GM21423 (cell line): ENCODE measurements around the gene FXN.
"Not testable (repeated sequence)": the region's sequence is repeated elsewhere in the genome, so short reads cannot be mapped to it uniquely, and the experiment has no call there.

Source experiments
- ATAC-seq: cut with Tn5 transposase; IDR thresholded peaks from one replicate; pipeline ENCODE4 v1.9.1; 2021; ENCODE audit warnings: mild to moderate bottlenecking, moderate library complexity; ENCODE audit not compliant: unreplicated experiment

FXN gene

DNA sequence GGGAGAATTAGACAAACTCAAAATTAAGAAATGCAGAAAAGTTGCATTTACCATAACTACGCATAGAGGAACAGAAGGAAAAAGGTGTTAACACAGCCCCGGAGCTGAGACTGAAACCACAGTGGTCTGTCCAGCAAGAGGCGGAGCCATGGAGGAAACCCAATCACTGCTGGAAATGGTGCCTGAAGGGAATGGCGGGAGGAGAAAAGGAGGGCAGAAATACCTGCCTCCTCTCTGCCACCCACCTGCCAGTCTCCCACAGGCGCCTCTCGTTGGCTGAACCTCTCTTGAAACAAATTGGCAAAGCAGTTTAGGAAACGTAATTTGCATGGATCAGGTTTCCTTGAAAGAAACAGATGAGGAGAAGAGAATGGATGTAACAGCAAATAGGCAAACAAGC lies 11.9 kb upstream of the FXN start:
- no peak for ATAC-seq

DNA sequence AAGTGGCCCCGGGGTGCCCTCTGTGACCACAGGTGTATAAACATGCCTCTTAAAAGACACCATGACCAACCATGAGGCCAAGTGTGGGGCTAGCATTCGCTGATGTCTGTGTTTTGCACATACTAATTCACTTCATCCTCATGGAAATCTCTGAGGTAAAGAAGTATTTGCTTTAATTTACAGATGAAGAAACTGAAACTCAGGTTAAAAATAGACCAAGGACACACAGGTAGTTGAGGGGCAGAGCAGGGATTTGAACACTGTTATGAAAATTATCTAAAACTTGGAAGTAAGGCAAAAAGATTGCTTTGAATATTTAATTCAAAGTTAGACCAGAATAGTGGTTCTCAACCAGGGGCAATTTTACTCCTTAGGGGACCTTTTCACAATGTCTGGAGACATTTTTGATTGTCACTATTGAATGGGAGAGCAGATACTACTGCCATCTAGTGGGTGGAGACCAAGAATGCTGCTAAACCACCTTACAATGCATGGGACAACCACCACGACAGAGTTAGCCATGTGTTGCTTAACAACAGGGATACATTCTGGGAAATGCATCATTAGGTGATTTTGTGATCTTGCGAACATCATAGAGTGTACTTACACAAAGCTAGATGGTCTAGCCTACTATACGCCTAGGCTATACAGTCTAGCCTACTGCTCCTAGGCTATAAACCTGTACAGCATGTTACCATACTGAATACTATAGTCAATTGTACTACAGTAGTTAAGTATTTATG lies 8.0 kb upstream of the FXN start:
- peak; percentile 72 for ATAC-seq

DNA sequence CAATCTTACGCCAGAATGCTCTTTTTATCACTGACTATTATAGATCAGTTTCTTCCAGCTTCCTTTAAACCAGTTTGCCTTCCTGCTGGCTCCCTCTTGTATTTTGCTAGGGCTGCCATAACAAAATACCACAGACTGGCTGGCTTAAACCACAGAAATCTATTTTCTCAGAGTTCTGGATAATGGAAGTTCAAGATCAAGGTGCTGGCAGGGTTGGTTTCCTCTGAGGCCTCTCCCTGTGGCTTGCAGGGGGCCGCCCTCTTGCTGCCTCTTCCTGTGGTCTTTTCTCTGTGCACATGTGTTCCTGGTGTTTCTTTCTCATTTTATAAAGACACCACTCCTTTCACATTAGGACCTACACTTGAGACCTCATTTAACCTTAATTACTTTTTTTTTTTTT lies 6.8 kb upstream of the FXN start:
- ATAC-seq = no peak

DNA sequence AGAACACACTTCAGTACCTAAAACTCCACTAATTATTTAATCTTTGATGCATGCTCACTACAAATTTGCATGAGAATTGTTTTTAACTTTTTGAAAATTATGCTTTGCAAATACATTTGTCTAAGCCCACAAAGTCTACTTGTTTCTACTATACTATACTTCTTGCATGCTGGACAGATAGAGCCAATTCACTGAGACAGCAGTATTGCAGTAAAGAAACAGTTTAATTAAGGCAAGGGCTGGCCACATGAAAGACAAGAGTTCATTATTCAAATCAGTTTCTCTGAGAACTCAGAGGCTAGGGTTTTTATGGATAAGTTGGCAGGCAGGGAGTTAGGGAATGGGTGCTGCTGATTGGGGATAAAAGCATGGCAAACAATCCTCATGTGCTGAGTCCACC lies 6.0 kb upstream of the FXN start:
- ATAC-seq = no peak

DNA sequence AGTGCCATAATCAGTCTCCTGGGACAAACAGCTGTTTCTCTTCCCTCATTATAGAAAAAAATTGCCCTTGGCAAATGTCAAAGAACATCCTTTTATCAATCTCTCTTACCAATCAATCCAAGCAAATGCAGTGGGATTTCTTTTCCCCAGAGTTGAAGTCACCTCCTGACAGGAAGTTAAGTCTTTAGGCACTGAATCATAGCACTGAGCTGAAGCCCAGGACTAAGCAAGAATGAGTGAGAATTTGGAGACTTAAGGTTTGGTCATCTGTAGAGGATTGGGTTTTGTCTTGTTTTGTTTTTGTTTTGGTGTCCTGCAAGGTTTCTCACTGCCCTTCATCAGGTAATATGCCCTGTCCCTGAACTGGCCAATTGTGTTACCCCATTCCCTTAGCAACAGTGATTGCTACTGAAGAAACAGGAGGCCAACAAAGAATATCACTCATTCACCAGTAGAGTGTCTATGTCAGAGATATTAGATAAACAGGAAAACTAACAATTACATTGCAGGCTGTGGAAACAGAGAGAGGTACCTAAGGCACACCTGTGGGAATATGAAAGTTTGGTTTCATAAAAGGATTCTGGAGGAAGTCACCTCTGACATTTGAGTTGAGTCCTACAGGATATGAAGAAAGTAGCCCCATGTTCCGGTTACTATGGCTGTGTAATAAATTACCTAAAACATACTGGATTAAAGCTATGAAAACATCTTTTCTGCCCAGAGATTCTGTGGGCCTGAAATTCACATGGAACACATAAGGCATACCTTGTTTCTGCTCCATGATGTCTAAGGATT lies 4.5 kb upstream of the FXN start:
- no peak for ATAC-seq

DNA sequence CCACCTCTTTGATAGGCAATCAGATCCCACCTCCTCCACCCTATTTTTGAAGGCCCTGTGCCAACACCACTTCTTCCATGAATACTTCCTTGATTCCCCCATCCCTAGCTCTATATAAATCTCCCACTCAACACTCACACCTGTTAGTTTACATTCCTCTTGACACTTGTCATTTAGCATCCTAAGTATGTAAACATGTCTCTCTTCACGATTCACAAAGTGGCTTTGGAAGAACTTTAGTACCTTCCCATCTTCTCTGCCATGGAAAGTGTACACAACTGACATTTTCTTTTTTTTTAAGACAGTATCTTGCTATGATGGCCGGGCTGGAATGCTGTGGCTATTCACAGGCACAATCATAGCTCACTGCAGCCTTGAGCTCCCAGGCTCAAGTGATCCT lies 1.5 kb upstream of the FXN start:
- no peak for ATAC-seq

DNA sequence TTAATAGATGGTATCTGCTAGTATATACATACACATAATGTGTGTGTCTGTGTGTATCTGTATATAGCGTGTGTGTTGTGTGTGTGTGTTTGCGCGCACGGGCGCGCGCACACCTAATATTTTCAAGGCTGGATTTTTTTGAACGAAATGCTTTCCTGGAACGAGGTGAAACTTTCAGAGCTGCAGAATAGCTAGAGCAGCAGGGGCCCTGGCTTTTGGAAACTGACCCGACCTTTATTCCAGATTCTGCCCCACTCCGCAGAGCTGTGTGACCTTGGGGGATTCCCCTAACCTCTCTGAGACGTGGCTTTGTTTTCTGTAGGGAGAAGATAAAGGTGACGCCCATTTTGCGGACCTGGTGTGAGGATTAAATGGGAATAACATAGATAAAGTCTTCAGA lies 757 bp downstream of the FXN start:
- peak; percentile 18 for ATAC-seq

DNA sequence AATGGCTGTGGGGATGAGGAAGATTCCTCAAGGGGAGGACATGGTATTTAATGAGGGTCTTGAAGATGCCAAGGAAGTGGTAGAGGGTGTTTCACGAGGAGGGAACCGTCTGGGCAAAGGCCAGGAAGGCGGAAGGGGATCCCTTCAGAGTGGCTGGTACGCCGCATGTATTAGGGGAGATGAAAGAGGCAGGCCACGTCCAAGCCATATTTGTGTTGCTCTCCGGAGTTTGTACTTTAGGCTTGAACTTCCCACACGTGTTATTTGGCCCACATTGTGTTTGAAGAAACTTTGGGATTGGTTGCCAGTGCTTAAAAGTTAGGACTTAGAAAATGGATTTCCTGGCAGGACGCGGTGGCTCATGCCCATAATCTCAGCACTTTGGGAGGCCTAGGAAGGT lies 1.2 kb downstream of the FXN start:
- ATAC-seq = no peak

DNA sequence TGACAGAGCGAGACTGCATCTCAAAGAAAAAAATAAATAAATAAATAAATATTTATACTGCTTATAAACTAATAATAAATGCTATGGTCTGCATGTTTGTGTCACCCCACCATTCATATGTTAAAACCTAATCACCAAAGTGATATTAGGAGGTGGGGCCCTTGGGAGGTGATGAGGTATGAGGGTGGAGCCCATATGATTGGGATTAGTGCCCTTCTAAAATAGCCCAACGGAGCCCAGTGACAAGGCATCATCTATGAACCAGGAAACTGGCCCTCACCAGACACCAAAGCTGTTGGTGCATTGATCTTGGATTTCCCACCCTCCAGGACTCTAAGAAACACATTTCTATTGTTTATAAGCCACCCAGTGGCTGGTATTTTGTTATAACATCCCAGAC lies 5.1 kb downstream of the FXN start:
- no peak for ATAC-seq

DNA sequence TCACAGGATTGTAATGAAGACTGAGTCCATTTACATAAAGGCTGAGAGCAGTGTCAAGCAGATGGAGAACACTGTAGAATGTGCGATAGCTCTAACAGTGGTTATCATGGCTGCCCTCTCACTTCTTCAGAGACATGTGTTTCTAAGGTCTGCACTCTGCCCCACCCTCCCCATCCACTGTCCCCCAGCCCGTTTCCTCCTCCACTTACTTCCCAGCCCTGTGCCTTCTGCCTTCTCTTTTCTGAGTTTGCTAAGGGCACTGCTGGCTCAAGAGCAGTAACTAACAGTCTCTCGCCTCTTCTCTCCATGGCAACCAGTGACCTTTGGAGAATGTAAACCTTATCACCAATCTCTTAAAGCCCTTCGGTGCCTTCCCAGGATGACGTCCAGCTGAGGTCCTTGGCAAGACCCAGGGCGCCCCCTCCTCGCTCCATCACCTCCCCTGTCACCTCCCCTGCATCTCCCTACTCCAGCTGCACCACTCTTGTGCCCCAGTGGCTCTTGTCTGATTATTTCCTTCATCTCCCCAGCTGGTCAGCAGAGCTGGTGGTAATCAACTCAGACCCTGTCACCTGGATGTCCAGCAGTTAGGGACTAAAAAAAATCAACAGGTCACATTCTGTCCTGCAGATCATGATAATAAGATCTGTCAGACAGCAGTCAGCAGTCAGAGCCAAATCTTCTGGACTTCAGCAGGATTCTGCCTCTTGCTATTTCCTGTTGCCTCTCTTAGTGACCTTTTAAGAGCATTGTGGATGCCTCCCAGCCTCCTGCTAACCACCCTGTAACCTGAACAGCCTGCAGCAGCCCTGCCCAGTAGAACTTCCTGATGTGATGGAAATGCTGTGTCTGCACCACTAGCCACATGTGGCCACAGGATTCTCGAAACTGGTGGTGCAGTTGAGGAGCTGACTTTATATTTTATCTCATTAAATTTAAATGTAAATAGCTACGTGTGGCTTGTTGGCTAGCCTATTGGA lies 9.0 kb downstream of the FXN start:
- no peak for ATAC-seq

DNA sequence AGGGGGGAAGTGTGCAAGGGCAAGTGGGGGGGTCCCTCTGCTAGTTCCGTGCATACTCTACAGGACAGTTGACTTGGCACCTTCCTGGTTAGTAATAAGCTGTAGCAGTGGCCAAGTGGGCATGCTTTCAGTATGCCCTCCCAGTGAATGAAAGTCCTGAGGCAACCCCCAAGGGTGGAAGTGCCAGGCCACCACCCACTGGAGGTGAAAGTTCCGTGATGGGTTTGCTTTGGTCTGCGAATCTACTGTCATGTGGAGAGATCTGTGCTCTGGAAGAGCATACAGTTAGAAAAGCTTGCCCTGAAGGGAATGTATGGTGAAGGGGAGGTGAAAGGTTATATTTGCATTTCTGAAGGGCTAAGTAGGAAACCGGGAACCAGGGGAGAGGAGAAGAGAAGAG lies 10.3 kb downstream of the FXN start:
- ATAC-seq = no peak

DNA sequence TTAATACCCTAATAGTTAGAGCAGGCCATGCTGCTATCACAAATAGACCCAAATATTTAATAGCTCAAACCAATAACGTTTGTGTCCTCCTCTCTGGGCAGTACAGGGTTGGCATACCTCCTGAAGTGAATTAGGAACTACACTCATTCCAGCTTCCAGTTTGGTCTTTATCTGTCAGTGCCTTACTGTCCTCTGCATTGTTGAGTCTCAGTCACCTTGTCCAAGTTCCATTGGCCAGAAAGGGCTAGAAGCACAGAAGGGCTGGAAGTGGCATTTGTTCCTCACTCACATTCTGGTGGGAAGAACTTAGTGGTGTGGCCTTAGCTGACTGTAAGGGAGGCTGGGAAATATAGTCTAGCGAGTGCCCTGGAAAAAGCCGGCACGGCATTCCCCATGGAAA lies 11.2 kb downstream of the FXN start:
- no peak for ATAC-seq

DNA sequence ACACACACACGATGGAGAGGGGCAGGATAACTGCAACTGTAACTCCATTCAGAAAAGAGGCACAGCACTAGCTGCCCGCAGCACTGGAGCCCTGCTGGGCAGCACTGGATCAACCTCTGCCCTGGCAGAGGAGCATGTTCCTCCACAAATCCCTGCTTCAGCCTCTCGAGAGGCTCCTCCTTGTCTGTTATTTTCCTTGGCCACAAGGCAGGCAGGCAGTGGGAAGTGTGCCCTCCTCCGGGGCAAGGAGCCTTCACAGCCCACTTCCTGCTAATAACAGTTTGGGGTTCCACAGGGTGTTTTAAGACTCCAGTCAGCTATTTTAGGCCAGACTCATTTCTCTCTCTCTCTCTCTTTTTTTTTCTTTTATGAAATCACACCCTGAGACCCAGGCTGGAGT lies 11.8 kb downstream of the FXN start:
- no peak for ATAC-seq

DNA sequence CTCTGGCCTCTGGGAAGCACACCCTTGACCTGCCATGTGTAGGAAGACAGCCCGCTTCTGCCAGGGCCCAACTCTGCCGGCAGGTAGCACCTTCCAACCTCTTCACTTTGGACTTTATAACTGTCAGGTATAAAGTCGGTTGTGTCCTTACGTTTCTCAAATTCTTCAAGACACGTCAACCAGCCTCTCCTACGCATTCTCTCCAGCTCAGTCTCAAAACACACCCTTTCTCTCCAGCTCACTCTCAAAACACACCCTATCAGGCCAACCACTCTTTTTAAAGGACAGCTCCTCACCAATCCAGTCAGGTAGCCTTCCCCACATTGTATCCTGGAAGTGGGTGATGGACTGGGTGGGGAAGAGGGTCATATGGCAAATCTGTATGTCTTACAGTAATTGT lies 13.5 kb downstream of the FXN start:
- ATAC-seq = no peak

DNA sequence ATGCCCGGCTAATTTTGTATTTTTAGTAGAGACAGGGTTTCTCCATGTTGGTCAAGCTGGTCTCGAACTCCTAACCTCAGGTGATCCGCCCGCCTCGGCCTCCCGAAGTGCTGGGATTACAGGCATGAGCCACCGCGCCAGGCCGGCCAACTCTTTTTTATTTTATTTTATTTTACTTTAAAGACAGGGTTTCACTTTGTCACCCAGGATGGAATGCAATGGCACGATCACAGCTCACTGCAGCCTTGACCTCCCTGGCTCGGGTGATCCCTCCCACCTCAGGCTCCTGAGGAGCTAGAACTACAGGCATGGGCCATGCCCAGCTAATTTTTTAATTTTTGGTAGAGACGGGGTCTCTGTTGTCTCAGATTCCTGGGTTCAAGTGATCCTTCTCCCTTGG lies 15.4 kb downstream of the FXN start:
- not testable (repeated sequence) for ATAC-seq

DNA sequence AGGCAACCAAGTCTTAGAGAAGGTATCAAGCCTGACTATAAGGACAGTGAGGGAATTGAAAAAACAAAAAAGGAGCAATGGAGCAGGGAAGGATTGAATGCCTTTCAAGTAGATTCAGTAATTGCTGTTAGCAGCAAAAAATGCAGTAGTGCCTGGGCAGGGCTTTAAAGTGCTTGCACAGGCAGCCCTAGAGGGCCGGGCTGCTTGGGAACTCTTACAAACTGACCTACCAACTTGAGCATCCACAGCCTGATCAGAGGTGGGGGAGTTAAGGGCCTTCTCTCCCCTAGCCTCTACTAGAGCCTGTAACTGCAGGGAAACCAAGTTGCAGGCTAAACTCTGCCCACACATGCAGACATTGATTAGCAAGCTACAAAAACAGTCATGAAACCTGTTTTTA lies 19.4 kb downstream of the FXN start:
- no peak for ATAC-seq

DNA sequence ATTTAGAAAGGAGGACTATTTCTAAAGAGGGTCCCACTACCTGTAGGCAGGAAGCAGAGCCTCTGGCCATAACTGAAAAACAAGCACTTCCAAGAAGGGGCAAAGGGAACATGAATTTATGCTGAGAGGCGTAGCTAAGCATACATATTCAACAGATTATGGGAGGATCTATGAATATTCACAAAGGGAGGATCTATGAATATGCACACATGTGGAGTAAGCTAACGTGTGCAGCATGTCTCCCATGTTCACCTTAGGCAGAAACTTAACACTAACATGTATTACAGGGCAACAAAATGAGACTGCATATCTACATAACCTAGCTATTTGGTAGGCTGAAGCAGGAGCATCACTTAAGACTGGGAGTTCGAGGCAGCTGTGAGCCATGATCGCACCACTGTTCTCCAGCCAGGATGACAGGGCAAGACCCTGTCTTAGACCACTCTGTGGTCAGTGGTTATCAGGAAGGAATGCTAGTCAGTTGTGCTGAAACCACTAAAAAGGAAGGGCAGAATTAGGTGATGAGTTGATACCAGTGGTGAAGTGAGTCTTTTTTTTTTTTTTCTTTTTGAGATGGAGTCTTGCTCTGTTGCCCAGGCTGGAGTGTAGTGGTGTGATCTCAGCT lies 20.8 kb downstream of the FXN start:
- ATAC-seq = no peak

DNA sequence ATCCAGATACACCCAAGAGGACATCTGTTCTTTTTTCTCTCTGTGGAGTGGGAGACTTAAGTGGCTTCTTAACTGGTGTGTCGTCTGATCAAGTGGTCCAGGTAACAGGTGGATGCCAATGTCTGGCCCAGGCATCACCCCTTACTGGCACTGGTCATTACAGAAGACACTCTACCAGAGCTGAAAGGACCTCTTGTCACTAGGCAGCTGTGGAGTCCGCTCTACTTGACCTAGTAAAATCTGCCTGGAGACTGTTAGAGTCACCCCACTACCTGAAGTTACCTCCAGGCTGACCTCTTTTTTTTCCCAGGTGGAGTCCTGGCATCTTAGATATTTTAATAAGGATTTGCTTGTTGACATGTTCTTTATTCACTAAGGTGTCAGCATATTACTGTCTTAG lies 22.5 kb downstream of the FXN start:
- ATAC-seq = no peak

DNA sequence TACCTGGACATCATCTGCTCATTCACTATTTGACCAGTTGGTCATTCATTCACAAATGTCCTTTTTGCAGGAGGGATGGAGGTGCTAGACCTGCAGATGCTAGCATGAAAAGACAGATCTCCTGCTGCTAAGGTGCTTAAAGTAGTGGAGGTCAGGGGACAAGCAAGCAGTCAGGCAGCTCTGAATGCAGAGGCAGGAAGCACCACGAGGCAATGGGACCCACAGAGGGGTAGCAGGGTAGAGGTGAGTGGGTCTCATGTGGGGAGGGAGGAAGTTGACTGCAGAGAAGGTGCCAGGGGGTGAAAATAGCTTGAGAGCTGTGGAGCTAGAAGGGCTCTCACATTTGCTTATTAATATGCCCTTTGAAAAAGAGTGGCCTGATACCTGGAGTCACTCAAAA lies 25.2 kb downstream of the FXN start:
- ATAC-seq = no peak

DNA sequence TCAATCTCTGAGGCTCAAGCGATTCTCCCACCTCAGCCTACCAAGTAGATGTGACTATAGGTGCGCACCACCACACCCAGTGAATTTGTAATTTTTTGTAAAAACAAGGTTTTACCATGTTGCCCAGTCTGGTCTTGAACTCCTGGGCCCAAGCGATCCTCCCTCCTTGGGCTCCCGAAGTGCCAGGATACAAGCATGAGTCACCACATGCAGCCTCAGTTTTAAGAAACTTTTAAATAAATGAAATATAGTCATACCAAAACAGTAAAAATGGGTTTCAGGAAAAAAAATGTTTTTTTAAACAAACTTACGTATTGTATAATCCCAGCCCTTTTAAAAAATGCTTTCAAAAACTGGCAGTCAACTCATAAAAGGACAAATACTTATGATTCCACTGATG lies 26.6 kb downstream of the FXN start:
- no peak for ATAC-seq

DNA sequence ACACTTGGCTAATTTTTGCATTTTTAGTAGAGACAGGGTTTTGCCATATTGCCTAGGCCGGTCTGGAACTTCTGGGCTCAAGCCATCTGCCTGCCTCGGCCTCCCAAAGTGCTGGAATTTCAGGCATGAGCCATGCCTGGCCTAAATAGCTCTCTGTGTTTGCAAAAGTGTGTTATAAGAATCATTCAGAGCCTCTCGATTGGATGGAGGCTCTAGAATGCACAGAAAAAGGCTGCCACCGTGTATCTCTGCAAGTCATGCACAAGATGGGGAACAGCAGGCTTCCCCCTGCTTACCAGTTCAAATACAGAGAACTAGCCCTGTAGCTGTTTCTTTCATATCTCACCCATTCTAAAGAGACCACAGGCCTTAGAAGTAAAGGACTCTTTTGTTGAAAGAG lies 28.3 kb downstream of the FXN start:
- ATAC-seq = no peak
